HG02973 (cell line): ENCODE data around the gene RRAS2.
A peak's percentile ranks its signal among the peaks of the same experiment; 100 is the strongest.
"Not testable (repeated sequence)": the region's sequence is repeated elsewhere in the genome, so short reads cannot be mapped to it uniquely, and the experiment has no call there.

Experiments used
- ATAC-seq: cut with Tn5 transposase; IDR thresholded peaks from one replicate; pipeline ENCODE4 v1.9.1; 2021; ENCODE audit warnings: moderate library complexity; ENCODE audit not compliant: unreplicated experiment

RRAS2 gene

DNA sequence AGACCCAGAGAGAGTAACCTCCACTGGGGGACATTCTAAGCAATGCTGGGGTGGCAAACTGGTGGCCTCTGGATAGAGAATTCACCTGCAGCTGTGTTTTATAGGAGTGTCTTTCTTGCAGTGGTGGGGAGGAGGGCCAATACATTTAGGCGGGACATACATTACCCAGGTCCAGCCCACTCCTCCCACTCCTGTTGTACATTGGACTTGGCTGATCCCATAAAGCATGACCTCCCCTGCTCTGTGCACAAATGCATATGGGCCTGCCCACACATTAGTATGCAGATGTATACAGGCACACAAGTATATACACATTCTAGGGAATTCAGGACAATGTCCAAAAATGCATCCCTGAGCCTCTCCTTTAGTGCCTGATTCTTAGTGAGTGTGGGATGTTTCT, 99.1 kb downstream of the RRAS2 start:
- ATAC-seq: no peak

- no peak for ATAC-seq
Observed at GRCh38 chr11:14259186-14259784, 99.7 kb downstream of the RRAS2 start.

DNA sequence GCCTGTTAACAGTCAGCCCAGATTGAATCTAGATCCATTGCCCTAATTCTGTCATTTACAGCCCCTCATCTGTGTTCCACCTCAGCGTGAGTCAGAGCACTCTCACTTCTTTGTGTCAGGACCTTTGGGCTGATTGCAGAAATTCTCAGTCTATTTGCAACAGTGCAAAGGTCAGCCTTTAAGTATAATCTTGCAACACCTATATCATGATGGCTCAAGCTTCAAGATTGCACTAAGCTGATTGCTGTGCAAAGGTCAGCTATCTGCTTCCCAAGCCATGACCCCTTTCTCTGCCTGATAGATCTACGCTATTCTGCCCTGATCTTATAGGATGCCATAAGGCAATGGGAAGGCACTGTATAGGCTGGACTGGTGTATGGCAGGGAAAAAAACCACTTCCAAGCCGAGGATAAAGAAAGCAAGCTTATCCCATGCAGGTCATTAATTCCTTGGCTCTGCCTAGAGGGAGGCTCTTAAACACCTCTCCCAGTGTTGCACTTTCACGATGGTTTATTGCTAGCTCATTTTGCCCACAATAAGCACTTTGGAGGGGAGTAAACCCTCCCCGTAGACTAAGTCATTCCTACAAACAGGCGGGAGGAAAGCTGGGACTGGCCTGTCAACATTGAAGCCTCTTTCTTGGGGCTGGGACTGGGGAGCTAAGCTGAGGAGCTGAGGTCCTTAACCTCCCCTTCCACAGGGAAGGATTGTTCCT, 100.6 kb downstream of the RRAS2 start:
- ATAC-seq: no peak

DNA sequence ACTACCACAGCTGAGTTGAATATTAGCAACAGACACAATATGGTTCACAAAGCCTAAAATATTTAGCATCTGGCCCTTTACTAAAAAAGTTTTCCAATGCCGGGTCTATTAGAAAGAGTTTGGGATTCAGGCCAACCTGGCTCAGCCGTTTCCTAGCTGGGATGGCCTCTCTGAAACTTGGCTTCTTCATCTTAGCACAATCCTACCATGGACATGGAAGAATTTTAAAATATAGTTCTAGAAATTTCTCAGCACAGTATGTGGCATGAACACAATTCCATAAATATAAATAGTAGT, 103.8 kb downstream of the RRAS2 start:
- ATAC-seq: no peak

GRCh38 chr11:14254533-14255237, 104.3 kb downstream of the RRAS2 start:
- ATAC-seq: no peak

- no peak for ATAC-seq
Observed at GRCh38 chr11:14253840-14254239, 105.1 kb downstream of the RRAS2 start.

DNA sequence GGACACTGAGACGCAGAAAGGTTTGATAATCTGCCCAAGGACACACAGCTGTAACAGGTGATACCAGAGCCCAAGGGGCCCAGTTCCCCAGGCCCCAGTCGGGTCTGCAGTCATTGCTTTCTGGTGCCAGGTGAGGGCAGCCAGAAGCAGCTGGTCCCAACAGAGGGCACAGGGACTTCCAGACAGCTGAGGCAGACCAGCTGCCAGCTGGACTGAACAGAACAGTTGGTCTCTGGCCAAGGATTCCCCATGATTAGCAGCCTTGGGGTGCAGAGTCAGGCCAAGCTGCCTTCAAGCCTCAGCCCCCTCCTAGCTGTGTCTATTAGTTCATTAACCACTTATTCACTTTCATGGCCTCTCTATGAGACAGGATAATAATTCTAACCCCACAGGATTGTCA, 105.6 kb downstream of the RRAS2 start:
- no peak for ATAC-seq

DNA sequence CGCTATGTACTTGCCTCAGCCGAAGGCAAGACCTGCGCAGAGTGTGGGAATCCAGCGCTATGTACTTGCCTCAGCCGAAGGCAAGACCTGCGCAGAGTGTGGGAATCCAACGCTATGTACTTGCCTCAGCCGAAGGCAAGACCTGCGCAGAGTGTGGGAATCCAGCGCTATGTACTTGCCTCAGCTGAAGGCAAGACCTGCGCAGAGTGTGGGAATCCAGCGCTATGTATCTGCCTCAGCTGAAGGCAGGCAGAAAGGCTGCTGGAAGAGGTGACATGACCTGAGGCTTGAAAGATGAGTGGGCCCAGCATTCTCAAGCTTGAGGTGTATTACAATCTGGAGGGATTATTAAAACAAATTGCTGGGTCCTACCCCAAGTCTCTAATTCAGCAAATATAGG, 106.5 kb downstream of the RRAS2 start:
- not testable (repeated sequence) for ATAC-seq

DNA sequence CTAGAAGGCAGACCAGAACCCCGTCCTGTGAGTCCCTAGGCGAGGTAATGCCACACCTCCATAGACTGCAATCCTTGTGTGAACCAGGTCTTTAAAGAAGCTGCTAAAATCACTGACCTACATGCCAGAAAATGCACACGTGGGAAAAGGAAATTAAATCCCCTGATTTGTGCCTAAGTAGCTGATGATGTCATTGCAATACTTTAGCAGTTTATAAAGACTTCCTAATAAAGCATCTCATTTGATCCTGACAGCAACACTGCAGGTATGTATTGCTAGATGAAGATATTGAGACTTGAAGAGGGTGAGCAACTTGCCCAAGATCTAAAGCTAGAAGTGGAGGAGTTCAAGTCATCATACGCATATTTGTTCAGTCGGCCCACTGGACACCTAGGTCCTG, 107.2 kb downstream of the RRAS2 start:
- ATAC-seq: no peak

- no peak for ATAC-seq
Observed at GRCh38 chr11:14249121-14249963, 109.6 kb downstream of the RRAS2 start.

DNA sequence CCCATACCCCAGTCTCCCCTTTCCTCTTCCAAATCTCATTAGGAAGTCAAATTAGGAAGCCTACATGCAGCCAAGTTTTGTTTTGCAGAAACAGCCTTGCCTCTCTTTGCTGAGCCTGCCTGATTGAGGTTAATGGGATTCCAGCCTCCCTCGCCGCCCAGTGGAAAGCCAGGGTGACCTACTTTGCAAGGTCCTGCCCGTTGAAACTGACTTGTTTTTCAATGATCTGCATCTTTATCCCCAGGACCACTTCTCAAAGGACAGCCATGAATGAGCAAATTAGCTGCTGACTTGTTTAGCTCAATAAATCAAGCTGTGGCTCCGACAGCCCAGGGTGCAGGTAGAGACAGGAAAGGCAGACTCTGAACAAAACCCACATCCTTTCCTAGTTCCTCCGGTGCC, 110.4 kb downstream of the RRAS2 start:
- no peak for ATAC-seq

GRCh38 chr11:14245444-14245843, 113.5 kb downstream of the RRAS2 start:
- ATAC-seq: no peak

- no peak for ATAC-seq
Observed at GRCh38 chr11:14244926-14245325, 114.1 kb downstream of the RRAS2 start.

- ATAC-seq: no peak
Observed at GRCh38 chr11:14242733-14243132, 116.2 kb downstream of the RRAS2 start.

- ATAC-seq: no peak
Observed at GRCh38 chr11:14242187-14242586, 116.8 kb downstream of the RRAS2 start.

GRCh38 chr11:14240951-14241350, 118.0 kb downstream of the RRAS2 start:
- no peak for ATAC-seq

DNA sequence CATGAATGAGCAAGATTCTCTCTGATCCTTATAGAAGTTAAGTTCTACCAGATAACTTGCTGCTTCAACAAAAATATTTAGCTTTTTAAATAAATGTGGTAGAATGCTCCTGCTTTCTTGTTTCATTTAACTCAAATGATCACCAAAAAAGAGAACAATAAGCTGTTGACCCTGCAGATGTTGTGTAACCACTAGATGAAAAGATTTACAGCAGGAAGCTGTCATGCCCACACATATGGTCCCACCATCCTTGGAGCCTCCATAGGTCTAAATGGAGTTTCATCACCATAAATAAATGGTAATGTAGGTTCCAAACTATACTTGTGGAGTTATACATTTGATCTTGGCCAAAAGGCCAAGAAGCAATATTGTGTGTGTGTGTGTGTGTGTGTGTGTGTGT, 118.8 kb downstream of the RRAS2 start:
- ATAC-seq: no peak

DNA sequence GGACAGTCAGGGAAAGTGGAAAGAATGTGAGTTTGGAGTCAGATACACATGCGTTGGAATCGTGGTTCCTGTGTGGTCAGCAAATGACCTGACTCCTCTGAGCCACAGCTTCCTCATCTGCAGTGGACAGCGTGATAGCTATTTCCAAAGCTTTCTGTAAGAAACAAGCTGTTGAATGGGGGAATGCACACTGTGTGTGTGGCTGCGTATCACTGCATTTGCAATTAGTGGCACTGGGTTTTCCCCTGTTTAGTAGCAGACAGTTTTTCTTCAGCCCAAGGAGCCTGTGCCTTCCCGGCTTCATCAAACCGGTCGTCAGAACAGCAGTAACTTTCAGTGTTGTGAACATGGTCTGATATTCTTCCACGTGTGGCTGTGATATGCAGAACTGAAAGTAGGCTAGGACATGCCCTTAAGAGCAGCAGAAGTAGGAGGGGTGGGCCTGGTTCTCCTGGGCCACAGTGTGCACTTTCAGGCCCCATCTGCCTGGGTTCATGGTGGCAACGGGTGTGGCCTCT, 121.5 kb downstream of the RRAS2 start:
- ATAC-seq: peak; percentile 94

DNA sequence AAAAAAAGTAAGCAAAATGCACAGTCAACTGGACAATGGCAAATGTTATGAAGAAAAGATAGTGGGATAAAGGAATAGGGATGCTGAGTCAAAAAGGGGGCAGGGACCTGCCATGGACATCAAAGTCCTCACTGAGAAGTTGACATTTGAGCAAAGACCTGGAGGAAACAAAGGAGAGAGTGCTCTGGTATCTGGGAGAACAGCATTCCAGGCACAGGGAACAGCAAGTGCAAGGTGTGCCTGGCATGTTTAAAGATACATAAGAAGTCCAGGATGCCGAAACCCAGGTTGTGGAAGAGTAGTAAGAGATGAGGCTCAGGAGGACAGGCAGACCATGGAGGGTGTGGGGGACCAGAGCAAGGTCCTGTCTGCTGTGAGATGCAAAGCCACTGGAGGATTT, 123.3 kb downstream of the RRAS2 start:
- ATAC-seq: no peak

- ATAC-seq: no peak
Observed at GRCh38 chr11:14234446-14234845, 124.5 kb downstream of the RRAS2 start.

DNA sequence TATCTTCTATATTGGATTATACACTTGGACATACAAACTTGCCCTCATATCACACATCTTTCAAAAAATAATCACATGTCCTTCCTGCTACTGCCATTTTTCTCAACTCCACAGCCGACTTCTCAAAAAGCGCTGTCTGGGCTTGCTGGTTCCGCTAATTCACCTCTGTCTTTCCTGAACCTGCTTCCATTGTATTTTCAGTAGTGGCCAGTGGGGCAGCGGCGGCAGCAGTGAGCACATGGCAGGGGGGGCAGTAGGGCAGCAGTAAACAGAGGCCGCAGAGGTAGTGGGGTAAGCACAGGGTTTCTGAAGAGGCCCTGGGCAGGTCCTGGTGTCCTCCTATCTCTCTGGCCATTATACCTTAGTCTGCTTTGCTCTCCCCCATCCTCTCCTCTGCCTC, 126.3 kb downstream of the RRAS2 start:
- no peak for ATAC-seq
